Measurements from ENCODE around the gene ZNF146. TPM values are rescaled to one million over a fixed set of nuclear protein-coding genes. Genes with fewer than 3 reads are reported as not detected.
"Not testable (repeated sequence)": the region's sequence is repeated elsewhere in the genome, so short reads cannot be mapped to it uniquely, and the experiment has no call there.

ZNF146 gene
- total RNA-seq, 2 donors from 2014 or later: 46.9 to 83.6 TPM

DNA sequence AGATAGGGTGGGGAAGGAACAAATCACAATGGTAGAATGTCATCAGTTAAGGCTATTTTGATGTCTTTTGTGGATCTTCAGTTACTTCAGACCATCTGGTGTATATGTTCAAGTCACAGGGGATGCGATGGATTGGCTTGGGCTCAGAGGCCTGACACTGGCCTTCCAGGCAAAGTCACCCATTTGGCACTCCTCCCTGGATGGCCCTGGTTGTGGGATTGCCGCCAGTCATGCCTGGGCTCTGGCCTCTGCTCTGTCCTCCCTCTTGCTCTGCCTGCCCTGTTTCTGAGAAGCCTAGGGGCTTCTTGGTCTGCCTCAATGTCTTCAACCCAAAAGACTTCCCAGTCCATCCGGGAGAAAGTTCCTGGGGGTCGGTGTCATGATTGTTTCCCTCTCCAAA, 50.2 kb downstream of the ZNF146 start:
- intact Hi-C loops (cut with DNase I): no loop called here
- Histone ChIP-seq H3K9me3 (no peaks in the 10 kb centered on the region), H3K4me1 (replicated peaks) (no peaks in the 10 kb centered on the region), H3K4me3 (no peak overlapping the region), H3K36me3 (no peaks in the 10 kb centered on the region), H3K27me3 (replicated peaks; ENCODE audit: insufficient read depth) (no peaks in the 10 kb centered on the region), H3K27ac (no peak overlapping the region)
- TF ChIP-seq POLR2A (IDR thresholded peaks at IDR 0.05) (no peak), POLR2AphosphoS5 (IDR thresholded peaks at IDR 0.05) (no peak)
- TF ChIP-seq, protein P1, sequence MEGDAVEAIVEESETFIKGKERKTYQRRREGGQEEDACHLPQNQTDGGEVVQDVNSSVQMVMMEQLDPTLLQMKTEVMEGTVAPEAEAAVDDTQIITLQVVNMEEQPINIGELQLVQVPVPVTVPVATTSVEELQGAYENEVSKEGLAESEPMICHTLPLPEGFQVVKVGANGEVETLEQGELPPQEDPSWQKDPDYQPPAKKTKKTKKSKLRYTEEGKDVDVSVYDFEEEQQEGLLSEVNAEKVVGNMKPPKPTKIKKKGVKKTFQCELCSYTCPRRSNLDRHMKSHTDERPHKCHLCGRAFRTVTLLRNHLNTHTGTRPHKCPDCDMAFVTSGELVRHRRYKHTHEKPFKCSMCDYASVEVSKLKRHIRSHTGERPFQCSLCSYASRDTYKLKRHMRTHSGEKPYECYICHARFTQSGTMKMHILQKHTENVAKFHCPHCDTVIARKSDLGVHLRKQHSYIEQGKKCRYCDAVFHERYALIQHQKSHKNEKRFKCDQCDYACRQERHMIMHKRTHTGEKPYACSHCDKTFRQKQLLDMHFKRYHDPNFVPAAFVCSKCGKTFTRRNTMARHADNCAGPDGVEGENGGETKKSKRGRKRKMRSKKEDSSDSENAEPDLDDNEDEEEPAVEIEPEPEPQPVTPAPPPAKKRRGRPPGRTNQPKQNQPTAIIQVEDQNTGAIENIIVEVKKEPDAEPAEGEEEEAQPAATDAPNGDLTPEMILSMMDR (IDR thresholded peaks at IDR 0.05): no peak
- DNase-seq (ENCODE audit: low spot score): no peak
- WGBS: 89% methylated on average over 4 of the region's 4 CpGs

DNA sequence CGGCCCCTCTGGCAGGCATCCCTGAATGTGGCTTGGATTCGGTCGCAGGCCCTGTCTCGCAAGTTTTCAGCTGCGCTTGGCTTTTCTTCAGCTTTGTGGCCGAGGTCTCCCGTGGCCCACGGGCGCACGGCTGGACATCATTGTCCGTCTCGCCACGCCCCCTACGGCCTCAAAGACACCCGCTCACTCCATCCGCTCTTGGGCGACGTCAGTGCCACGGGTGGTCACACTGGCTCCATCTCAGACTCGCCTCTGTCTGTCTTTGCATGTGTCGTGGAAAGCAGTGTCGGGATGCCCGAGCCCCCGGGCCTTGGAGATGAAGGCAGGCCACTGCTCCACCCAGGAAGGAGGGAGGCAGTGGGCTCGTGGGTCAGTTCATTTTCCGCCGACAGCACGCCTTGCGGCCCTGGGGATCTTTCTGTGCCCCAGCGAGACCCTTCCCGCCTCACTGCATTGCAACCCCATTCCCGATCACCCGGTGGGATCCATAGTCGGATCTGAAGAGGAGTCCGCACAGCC, 51.0 kb downstream of the ZNF146 start:
- intact Hi-C loops (cut with DNase I): no loop called here
- no peaks in the 10 kb centered on the region for H3K36me3 ChIP-seq
- H3K27ac ChIP-seq: no peak overlapping the region
- TF ChIP-seq POLR2A (IDR thresholded peaks at IDR 0.05) (no peak), POLR2AphosphoS5 (IDR thresholded peaks at IDR 0.05) (no peak)
- TF ChIP-seq, protein P1 (IDR thresholded peaks at IDR 0.05): no peak
- no peaks in the 10 kb centered on the region for H3K9me3 ChIP-seq
- peak overlapping the region in 1 of 2 donors; percentile 13 for H3K4me3 ChIP-seq
- no peak for DNase-seq (ENCODE audit: low spot score)
- no peaks in the 10 kb centered on the region for H3K27me3 ChIP-seq (replicated peaks; ENCODE audit: insufficient read depth)
- 93% methylated on average over 35 of the region's 35 CpGs for WGBS
- no peaks in the 10 kb centered on the region for H3K4me1 ChIP-seq (replicated peaks)

DNA sequence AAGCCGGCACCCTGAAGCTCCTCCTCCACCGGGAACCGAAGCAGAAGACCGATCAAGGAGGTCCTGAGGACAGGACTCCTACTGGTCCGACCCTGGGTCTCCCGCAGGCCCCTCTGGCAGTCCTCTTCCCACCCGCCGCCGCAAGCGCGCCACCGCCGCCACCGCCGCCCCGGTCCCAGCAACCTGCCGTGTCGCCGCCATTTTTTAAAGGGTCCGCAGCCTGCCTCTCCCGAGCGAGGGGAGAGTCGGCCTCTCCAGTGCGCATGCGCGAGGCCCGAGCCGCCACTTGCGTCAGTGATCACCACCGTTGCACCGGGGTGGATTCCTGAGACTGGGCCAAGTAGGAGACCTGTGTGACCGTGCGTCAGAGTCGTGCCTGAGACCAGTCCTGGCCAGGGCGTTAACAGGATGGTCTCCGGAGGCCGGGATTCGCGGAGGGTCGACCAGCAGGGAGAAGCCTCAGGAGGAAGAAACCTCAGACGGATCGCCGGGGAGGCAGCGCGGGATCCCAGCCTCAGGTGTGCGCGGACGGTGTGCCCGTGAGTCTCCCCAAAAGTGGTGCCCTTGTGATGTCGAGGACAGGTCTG, 51.6 kb downstream of the ZNF146 start:
- H3K4me3 ChIP-seq: peak overlapping the region in 1 of 2 donors; percentile 13
- H3K4me1 ChIP-seq (replicated peaks): no peaks in the 10 kb centered on the region
- no peaks in the 10 kb centered on the region for H3K27me3 ChIP-seq (replicated peaks; ENCODE audit: insufficient read depth)
- intact Hi-C loops (cut with DNase I): no loop called here
- H3K27ac ChIP-seq: no peak overlapping the region
- no peaks in the 10 kb centered on the region for H3K36me3 ChIP-seq
- TF ChIP-seq POLR2AphosphoS5 (IDR thresholded peaks at IDR 0.05): no peak
- TF ChIP-seq POLR2A (IDR thresholded peaks at IDR 0.05): no peak
- TF ChIP-seq, protein P1 (IDR thresholded peaks at IDR 0.05): no peak
- DNase-seq (ENCODE audit: low spot score): no peak
- 94% methylated on average over 50 of the region's 50 CpGs for WGBS
- H3K9me3 ChIP-seq: no peaks in the 10 kb centered on the region

DNA sequence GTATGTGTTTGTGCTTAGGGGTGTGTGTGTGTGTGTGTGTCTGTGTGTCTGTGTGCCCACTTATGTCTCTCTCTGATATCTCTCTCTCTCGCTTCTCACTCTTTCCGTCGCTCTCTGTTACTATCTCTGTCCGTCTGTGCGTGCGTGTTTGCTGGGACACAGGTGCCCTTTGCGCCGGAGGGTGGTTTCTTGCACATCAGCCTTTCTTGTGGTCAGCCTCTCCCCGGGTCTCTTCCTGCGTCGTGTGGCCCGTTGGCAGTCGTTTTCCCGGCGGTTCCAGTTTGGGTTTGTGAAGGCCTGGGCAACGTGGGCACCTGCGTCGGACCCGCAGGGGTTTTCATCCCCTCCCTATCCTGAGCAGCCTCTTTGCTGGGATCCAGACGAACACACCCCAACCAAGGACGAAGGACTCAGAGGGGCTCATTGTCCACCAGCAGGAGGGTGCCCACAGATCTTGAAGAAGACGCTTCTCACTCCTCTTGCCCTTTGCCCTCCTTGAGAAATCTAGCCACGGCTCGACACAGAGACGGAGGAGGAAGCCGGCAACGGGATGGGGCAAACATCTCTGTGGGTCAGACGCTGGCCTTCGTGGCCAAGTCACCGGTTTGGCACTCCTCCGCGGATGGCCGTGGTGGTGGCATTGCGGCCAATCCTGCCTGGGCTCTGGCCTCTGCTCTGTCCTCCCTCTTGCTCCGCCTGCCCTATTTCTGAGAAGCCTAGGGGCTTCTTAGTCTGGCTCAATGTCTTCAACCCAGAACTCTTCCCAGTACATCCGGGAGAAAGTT, 52.3 kb downstream of the ZNF146 start:
- no peak overlapping the region for H3K4me3 ChIP-seq
- no peaks in the 10 kb centered on the region for H3K27me3 ChIP-seq (replicated peaks; ENCODE audit: insufficient read depth)
- TF ChIP-seq POLR2A (IDR thresholded peaks at IDR 0.05): no peak
- TF ChIP-seq, protein P1 (IDR thresholded peaks at IDR 0.05): no peak
- no peak for TF ChIP-seq POLR2AphosphoS5 (IDR thresholded peaks at IDR 0.05)
- intact Hi-C loops (cut with DNase I): no loop called here
- no peak for DNase-seq (ENCODE audit: low spot score)
- no peaks in the 10 kb centered on the region for H3K36me3 ChIP-seq
- no peaks in the 10 kb centered on the region for H3K9me3 ChIP-seq
- WGBS: 98% methylated on average over 36 of the region's 36 CpGs
- no peak overlapping the region for H3K27ac ChIP-seq
- H3K4me1 ChIP-seq (replicated peaks): no peaks in the 10 kb centered on the region

DNA sequence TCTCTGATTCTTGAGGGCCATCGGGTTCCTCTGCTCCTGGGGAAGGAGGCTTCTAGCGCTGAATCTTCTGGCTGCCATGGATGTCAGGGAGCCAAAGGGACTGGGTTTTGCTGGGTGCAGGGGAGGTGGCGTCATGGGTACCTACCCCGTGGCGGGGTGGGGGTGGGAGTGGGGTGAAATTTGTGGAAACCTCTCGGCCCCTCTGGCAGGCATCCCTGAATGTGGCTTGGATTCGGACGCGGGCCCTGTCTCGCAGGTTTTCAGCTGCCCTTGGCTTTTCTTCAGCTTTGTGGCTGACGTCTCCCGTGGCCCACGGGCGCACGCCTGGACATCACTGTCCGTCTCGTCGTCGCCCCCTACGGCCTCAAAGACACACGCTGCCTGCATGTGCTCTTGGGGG, 53.2 kb downstream of the ZNF146 start:
- H3K27ac ChIP-seq; H3K9me3 ChIP-seq; DNase-seq (ENCODE audit: low spot score); H3K4me3 ChIP-seq; intact Hi-C loops (cut with DNase I); H3K36me3 ChIP-seq; H3K4me1 ChIP-seq (replicated peaks); H3K27me3 ChIP-seq (replicated peaks; ENCODE audit: insufficient read depth): not testable (repeated sequence)
- 95% methylated on average over 19 of the region's 21 CpGs for WGBS

DNA sequence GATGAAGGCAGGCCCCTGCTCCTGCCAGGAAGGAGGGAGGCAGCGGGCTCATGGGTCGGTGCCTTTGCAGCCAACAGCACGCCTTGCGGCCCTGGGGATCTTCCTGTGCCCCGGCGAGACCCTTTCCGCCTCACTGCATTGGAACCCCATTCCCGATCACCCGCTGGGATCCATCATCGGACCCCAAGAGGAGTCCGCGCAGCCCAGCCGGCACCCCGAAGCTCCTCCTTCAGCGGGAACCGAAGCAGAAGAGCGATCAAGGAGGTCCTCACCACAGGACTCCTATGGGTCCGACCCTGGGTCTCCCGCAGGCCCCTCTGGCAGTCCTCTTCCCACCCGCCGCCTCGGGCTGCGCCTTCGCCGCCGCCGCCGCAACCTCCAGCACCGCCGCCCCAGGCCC, 53.7 kb downstream of the ZNF146 start:
- H3K27me3 ChIP-seq (replicated peaks; ENCODE audit: insufficient read depth); H3K4me3 ChIP-seq; H3K4me1 ChIP-seq (replicated peaks); H3K27ac ChIP-seq; DNase-seq (ENCODE audit: low spot score); H3K9me3 ChIP-seq; intact Hi-C loops (cut with DNase I); H3K36me3 ChIP-seq: not testable (repeated sequence)
- WGBS: 96% methylated on average over 22 of the region's 30 CpGs

DNA sequence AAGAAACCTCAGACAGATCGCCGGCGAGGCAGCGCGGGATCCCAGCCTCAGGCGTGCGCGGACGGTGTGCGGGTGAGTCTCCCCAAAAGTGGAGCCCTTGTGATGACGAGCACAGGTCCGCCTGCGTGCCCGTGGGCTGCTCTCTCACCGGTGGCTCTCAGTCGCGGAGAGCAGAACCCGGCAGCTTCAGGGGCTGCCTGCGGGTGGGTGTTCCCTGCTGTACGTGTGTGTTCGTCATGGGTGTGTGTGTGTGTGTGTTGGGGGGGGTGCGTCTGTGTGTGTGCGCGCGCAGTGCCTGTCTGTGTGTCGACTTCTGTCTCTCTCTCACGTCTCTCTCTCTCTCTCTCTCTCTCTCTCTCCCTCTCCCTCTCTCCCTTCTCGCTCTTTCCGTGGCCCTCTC, 54.4 kb downstream of the ZNF146 start:
- not testable (repeated sequence) for H3K4me3 ChIP-seq

More for the DNA sequence above, 54.4 kb downstream of the ZNF146 start:
- H3K36me3 ChIP-seq; H3K4me1 ChIP-seq (replicated peaks); intact Hi-C loops (cut with DNase I); H3K9me3 ChIP-seq; H3K27me3 ChIP-seq (replicated peaks; ENCODE audit: insufficient read depth); H3K27ac ChIP-seq; DNase-seq (ENCODE audit: low spot score): not testable (repeated sequence)
- WGBS: 100% methylated on average over 1 of the region's 29 CpGs

Measured in prostate gland (tissue), 2 donors.